Transverse colon (tissue), 4 donors: ENCODE results near the gene TSPOAP1. TPM values are rescaled to one million over a fixed set of nuclear protein-coding genes. Genes with fewer than 3 reads are reported as not detected.

Source experiments
- DNase-seq: peaks from one replicate; pipeline ENCODE4 v3.0.0-alpha.2; 2019
- H3K27ac ChIP-seq, 4 donors: fragments of 200-600 bp; sonication (generic); 2 replicates each; pipeline ENCODE4 v1.5.1; 2016 to 2018; ENCODE audit warnings: inconsistent platforms in 4 of 4
- H3K27me3 ChIP-seq: fragments of 200-600 bp; sonication (generic); 2 replicates; pipeline ENCODE4 v1.5.1; 2017; ENCODE audit warnings: inconsistent platforms
- H3K36me3 ChIP-seq, 4 donors: fragments of 200-600 bp; sonication (generic); 2 replicates each; pipeline ENCODE4 v1.5.1; 2017 to 2019; ENCODE audit warnings: inconsistent platforms in 4 of 4
- H3K4me1 ChIP-seq, 4 donors: fragments of 200-600 bp; sonication (generic); 2 replicates each; pipeline ENCODE4 v1.5.1; 2017 to 2020; ENCODE audit warnings: inconsistent platforms in 4 of 4
- H3K4me3 ChIP-seq, 4 donors: fragments of 200-600 bp; sonication (generic); 1 replicate in 1 of 4; 2 replicates in 3 of 4; pipeline versions ENCODE4 v1.5.1 to v1.6.1; 2017 to 2019; ENCODE audit warnings: inconsistent platforms in 4 of 4
- H3K9me3 ChIP-seq, 2 donors: fragments of 200-600 bp; sonication (generic); 2 replicates each; pipeline ENCODE4 v1.5.1; 2017 to 2019; ENCODE audit warnings: inconsistent platforms in 2 of 2
- CTCF ChIP-seq, 5 experiments: fragments of 200-600 bp in 3 of 5; fragments of 450-650 bp in 2 of 5; sonication (generic) in 3 of 5; IDR thresholded peaks; 1 replicate in 2 of 5; 2 replicates in 3 of 5; pipeline ENCODE4 v1.5.1; 2016 to 2017; ENCODE audit warnings: antibody characterized with exemption in 5 of 5, inconsistent platforms in 3 of 5, mild to moderate bottlenecking in 2 of 5, moderate library complexity in 1 of 5
- EP300 ChIP-seq: sonication (generic); formaldehyde crosslinking; IDR thresholded peaks from one replicate; pipeline ENCODE4 v1.6.1; 2017; ENCODE audit warnings: antibody characterized with exemption, low read depth
- POLR2A ChIP-seq: fragments of 450-650 bp; IDR thresholded peaks from one replicate; pipeline ENCODE4 v1.6.1; 2016; ENCODE audit warnings: antibody characterized with exemption, mild to moderate bottlenecking, moderate library complexity
- POLR2AphosphoS5 ChIP-seq, 3 donors: sonication (generic); formaldehyde crosslinking; IDR thresholded peaks; one replicate each; pipeline ENCODE4 v1.6.1; 2016; ENCODE audit warnings: antibody characterized with exemption in 3 of 3
- WGBS, 2 donors: methylation state at CpG; one replicate each; pipeline ENCODE4 v1.1.5; 2018; ENCODE audit warnings: low coverage in 1 of 2; 5-methylcytosine and 5-hydroxymethylcytosine counted together
- in situ Hi-C, 4 donors: fragments of 200-750 bp; cut with MboI; loops; one replicate each; pipeline versions ENCODE4 v1.15.0 to v1.15.1; 2017; ENCODE audit warnings: low sequenced_read_pairs in 3 of 4, low pct_ligation_motif_present in 1 of 4, low pct_unique_long_range_greater_than_20kb in 1 of 4
- intact Hi-C: fragments of 100-400 bp; cut with DNase I; formaldehyde crosslinking; loops from one replicate; pipeline ENCODE4 v1.15.1; 2023; ENCODE audit warnings: low total_unique reads
- total RNA-seq, 4 donors: library from RNA; depleted of rRNA; stranded (reverse); fragments of >200 nt; gene quantifications; one replicate each; pipeline ENCODE4 v1.1.0, GENCODE V29; 2016

TSPOAP1 gene
- 10 to 100 TPM in 2 of 4 donors, 1 to 10 TPM in 2; 4.4 to 21.7 (median 9.4) TPM for total RNA-seq

GRCh38 chr17:58328195-58329034 is at the start of gene TSPOAP1:
Gene TSPOAP1, minus strand, starts transcription at chr17:58328795. Its CDS starts 875 bp downstream, at chr17:58327920.
- in situ Hi-C loops = no loop called here
- Histone ChIP-seq H3K4me3 (peak within 1 kb of the TSS in 1 of 4 donors; percentile 8), H3K4me1 (peaks cover 4 to 13% (median 11%) of the 10 kb centered on the region in 4 donors), H3K9me3 (no peaks in the 10 kb centered on the region), H3K27me3 (no peaks in the 10 kb centered on the region), H3K27ac (peak within 1 kb of the TSS; percentile 11 to 96 (median 35)), H3K36me3 (no peaks in the 10 kb centered on the region)
- intact Hi-C loops = no loop called here
- TF ChIP-seq POLR2A (peak; percentile 29), EP300 (no peak)
- DNase-seq = peak; percentile 46
- WGBS, 2 donors = 41% methylated on average over 22 of the region's 23 CpGs; no CpG with 5 or more reads in 1 of the 2 donors

- no peak for TF ChIP-seq CTCF (IDR thresholded peaks at IDR 0.05)
- TF ChIP-seq POLR2AphosphoS5 (IDR thresholded peaks at IDR 0.05) = peak in 1 of 3 donors; percentile 1
- no peak for TF ChIP-seq EP300
- in situ Hi-C loops (no loop called here), intact Hi-C loops (no loop called here)
- 61 to 63% methylated on average over 3 to 5 of the region's 5 CpGs for WGBS, 2 donors
- DNase-seq = no peak
- no peaks in the 10 kb centered on the region for H3K9me3 ChIP-seq
- H3K36me3 ChIP-seq = no peaks in the 10 kb centered on the region
- no peaks in the 10 kb centered on the region for H3K27me3 ChIP-seq
- H3K4me3 ChIP-seq = no peak overlapping the region
- peak overlapping the region; percentile 60 to 75 (median 72) for H3K27ac ChIP-seq
- peaks cover 8 to 72% (median 58%) of the 10 kb centered on the region in 4 donors for H3K4me1 ChIP-seq
Measured at GRCh38 chr17:58377661-58378060, 49.1 kb upstream of the TSPOAP1 start.

GRCh38 chr17:58377093-58377601 is 48.6 kb upstream of the TSPOAP1 start:
- 64% methylated on average over 3 of the region's 3 CpGs; no CpG with 5 or more reads in 1 of the 2 donors for WGBS, 2 donors
- Histone ChIP-seq H3K9me3 (no peaks in the 10 kb centered on the region), H3K36me3 (no peaks in the 10 kb centered on the region), H3K4me3 (no peak overlapping the region), H3K27me3 (no peaks in the 10 kb centered on the region), H3K27ac (peak overlapping the region; percentile 60 to 75 (median 72)), H3K4me1 (peaks cover 6 to 67% (median 53%) of the 10 kb centered on the region in 4 donors)
- intact Hi-C loops = no loop called here
- DNase-seq = peak; percentile 64
- in situ Hi-C loops = no loop called here
- TF ChIP-seq EP300 = no peak
- no peak for TF ChIP-seq POLR2A
- TF ChIP-seq CTCF (IDR thresholded peaks at IDR 0.05) = no peak
- no peak for TF ChIP-seq POLR2AphosphoS5 (IDR thresholded peaks at IDR 0.05)

GRCh38 chr17:58376472-58377000 is 47.9 kb upstream of the TSPOAP1 start:
- in situ Hi-C loops = no loop called here
- DNase-seq = no peak
- intact Hi-C loops = no loop called here
- Histone ChIP-seq H3K4me3 (no peak overlapping the region), H3K4me1 (peaks cover 5 to 61% (median 47%) of the 10 kb centered on the region in 4 donors), H3K27me3 (no peaks in the 10 kb centered on the region), H3K27ac (peak overlapping the region; percentile 60 to 75 (median 72)), H3K9me3 (no peaks in the 10 kb centered on the region), H3K36me3 (no peaks in the 10 kb centered on the region)
- TF ChIP-seq POLR2AphosphoS5 (IDR thresholded peaks at IDR 0.05) (no peak), EP300 (no peak)
- WGBS, 2 donors = 31 to 41% methylated on average over 2 to 4 of the region's 4 CpGs

GRCh38 chr17:58375811-58376210 is 47.2 kb upstream of the TSPOAP1 start:
- no peak for DNase-seq
- intact Hi-C loops = no loop called here
- in situ Hi-C loops = no loop called here
- WGBS, 2 donors = 66 to 73% methylated on average over 2 of the region's 2 CpGs
- Histone ChIP-seq H3K36me3 (no peaks in the 10 kb centered on the region), H3K27ac (peak overlapping the region; percentile 60 to 75 (median 72)), H3K4me3 (no peak overlapping the region), H3K9me3 (no peaks in the 10 kb centered on the region), H3K27me3 (no peaks in the 10 kb centered on the region), H3K4me1 (peaks cover 0 to 54% (median 41%) of the 10 kb centered on the region in 4 donors)
- TF ChIP-seq POLR2AphosphoS5 (IDR thresholded peaks at IDR 0.05) (no peak), EP300 (no peak), CTCF (IDR thresholded peaks at IDR 0.05) (no peak), POLR2A (no peak)
